Gastroesophageal sphincter (tissue), 4 donors: ENCODE measurements around the gene DIO3. TPM values are rescaled to one million over a fixed set of nuclear protein-coding genes. Genes with fewer than 3 reads are reported as not detected.

Experiments
- ATAC-seq: fragments of 150-250 bp; one replicate; pipeline ENCODE4 v1.9.1; 2016; ENCODE audit warnings: mild to moderate bottlenecking, moderate library complexity
- H3K27ac ChIP-seq, 4 donors: fragments of 200-600 bp; sonication (generic) in 3 of 4; 1 replicate in 3 of 4; 2 replicates in 1 of 4; pipeline ENCODE4 v1.5.1; 2016 to 2019
- H3K27me3 ChIP-seq: fragments of 200-600 bp; sonication (generic); one replicate; pipeline ENCODE4 v1.5.1; 2019
- H3K36me3 ChIP-seq, 2 donors: fragments of 200-600 bp; sonication (generic); one replicate each; pipeline ENCODE4 v1.5.1; 2019; ENCODE audit warnings: control low read depth in 1 of 2
- H3K4me1 ChIP-seq, 3 donors: fragments of 200-600 bp; sonication (generic); 1 replicate in 2 of 3; 2 replicates in 1 of 3; pipeline ENCODE4 v1.5.1; 2016 to 2019; ENCODE audit warnings: control low read depth in 2 of 3
- H3K4me3 ChIP-seq, 2 donors: fragments of 200-600 bp; sonication (generic); one replicate each; pipeline ENCODE4 v1.5.1; 2019; ENCODE audit warnings: mild to moderate bottlenecking in 1 of 2, moderate library complexity in 1 of 2
- H3K9me3 ChIP-seq, 3 donors: fragments of 200-600 bp; sonication (generic); one replicate each; pipeline ENCODE4 v1.5.1; 2017 to 2019; ENCODE audit warnings: control low read depth in 2 of 3
- CTCF ChIP-seq, 4 experiments: fragments of 200-600 bp in 2 of 4; fragments of 450-650 bp in 2 of 4; sonication (generic) in 1 of 4; IDR thresholded peaks; one replicate each; pipeline ENCODE4 v1.5.1; 2017 to 2019; ENCODE audit warnings: antibody characterized with exemption in 4 of 4, mild to moderate bottlenecking in 2 of 4, moderate library complexity in 2 of 4
- EP300 ChIP-seq: sonication (generic); formaldehyde crosslinking; IDR thresholded peaks from one replicate; pipeline ENCODE4 v1.6.1; 2017; ENCODE audit warnings: antibody characterized with exemption, mild to moderate bottlenecking
- POLR2A ChIP-seq, 2 donors: fragments of 450-650 bp; IDR thresholded peaks; one replicate each; pipeline ENCODE4 v1.6.1; 2017; ENCODE audit warnings: antibody characterized with exemption in 2 of 2, mild to moderate bottlenecking in 2 of 2, moderate library complexity in 1 of 2
- POLR2AphosphoS5 ChIP-seq: sonication (generic); formaldehyde crosslinking; IDR thresholded peaks from one replicate; pipeline ENCODE4 v1.6.1; 2017; ENCODE audit warnings: antibody characterized with exemption
- WGBS, 2 donors: methylation state at CpG; one replicate each; pipeline ENCODE4 v1.1.5; 2018; ENCODE audit warnings: low coverage in 1 of 2; 5-methylcytosine and 5-hydroxymethylcytosine counted together
- total RNA-seq, 4 donors: library from RNA; depleted of rRNA; stranded (reverse); fragments of >200 nt; gene quantifications; one replicate each; pipeline ENCODE4 v1.1.0, GENCODE V29; 2016

Gene DIO3
- total RNA-seq, 4 donors from 2014 or later: 0.52 to 2.6 (median 1.2) TPM

- TF ChIP-seq POLR2AphosphoS5 (no peak), POLR2A (IDR thresholded peaks at IDR 0.05) (no peak), CTCF (IDR thresholded peaks at IDR 0.05) (no peak), EP300 (no peak)
- Histone ChIP-seq H3K36me3 (no peaks in the 10 kb centered on the region), H3K9me3 (no peaks in the 10 kb centered on the region), H3K27me3 (peaks cover 34% of the 10 kb centered on the region), H3K4me3 (no peak overlapping the region), H3K4me1 (no peaks in the 10 kb centered on the region), H3K27ac (no peak overlapping the region)
- 94 to 100% methylated on average over 3 to 6 of the region's 8 CpGs for WGBS, 2 donors
- no peak for ATAC-seq
Observed at GRCh38 chr14:101573289-101573688, 12.0 kb downstream of the DIO3 start.

GRCh38 chr14:101575581-101575980 is 14.3 kb downstream of the DIO3 start:
- peaks cover 39% of the 10 kb centered on the region for H3K27me3 ChIP-seq
- no peak overlapping the region for H3K4me3 ChIP-seq
- 57 to 69% methylated on average over 3 of the region's 4 CpGs for WGBS, 2 donors
- H3K27ac ChIP-seq: no peak overlapping the region
- no peaks in the 10 kb centered on the region for H3K4me1 ChIP-seq
- TF ChIP-seq EP300: no peak
- ATAC-seq: no peak
- no peaks in the 10 kb centered on the region for H3K36me3 ChIP-seq
- H3K9me3 ChIP-seq: no peaks in the 10 kb centered on the region

- no peaks in the 10 kb centered on the region for H3K9me3 ChIP-seq
- H3K4me3 ChIP-seq: no peak overlapping the region
- WGBS, 2 donors: 97% methylated on average over 8 of the region's 10 CpGs; no CpG with 5 or more reads in 1 of the 2 donors
- H3K4me1 ChIP-seq: no peaks in the 10 kb centered on the region
- H3K36me3 ChIP-seq: no peaks in the 10 kb centered on the region
- H3K27me3 ChIP-seq: peaks cover 35% of the 10 kb centered on the region
- no peak for ATAC-seq
- no peak overlapping the region for H3K27ac ChIP-seq
- TF ChIP-seq POLR2AphosphoS5 (no peak), EP300 (no peak), POLR2A (IDR thresholded peaks at IDR 0.05) (no peak), CTCF (IDR thresholded peaks at IDR 0.05) (no peak)
Observed at GRCh38 chr14:101577221-101577909, 16.1 kb downstream of the DIO3 start.

GRCh38 chr14:101578489-101578888 is 17.2 kb downstream of the DIO3 start:
- H3K4me1 ChIP-seq: no peaks in the 10 kb centered on the region
- no peak overlapping the region for H3K4me3 ChIP-seq

GRCh38 chr14:101579372-101580080 is 18.2 kb downstream of the DIO3 start:
- Histone ChIP-seq H3K27ac (no peak overlapping the region), H3K4me1 (no peaks in the 10 kb centered on the region), H3K9me3 (no peaks in the 10 kb centered on the region), H3K27me3 (peaks cover 36% of the 10 kb centered on the region), H3K36me3 (no peaks in the 10 kb centered on the region), H3K4me3 (no peak overlapping the region)
- whole genome bisulfite sequencing, 2 donors: 87% methylated on average over 3 of the region's 11 CpGs; no CpG with 5 or more reads in 1 of the 2 donors
- no peak for TF ChIP-seq EP300
- no peak for TF ChIP-seq POLR2AphosphoS5
- TF ChIP-seq CTCF (IDR thresholded peaks at IDR 0.05): no peak
- TF ChIP-seq POLR2A (IDR thresholded peaks at IDR 0.05): no peak
- ATAC-seq: no peak

More at GRCh38 chr14:101578489-101578888, 17.2 kb downstream of the DIO3 start:
- ATAC-seq: no peak
- H3K9me3 ChIP-seq: no peaks in the 10 kb centered on the region
- WGBS, 2 donors: 66 to 80% methylated on average over 3 to 7 of the region's 8 CpGs
- H3K36me3 ChIP-seq: no peaks in the 10 kb centered on the region
- H3K27ac ChIP-seq: no peak overlapping the region
- peaks cover 38% of the 10 kb centered on the region for H3K27me3 ChIP-seq
- TF ChIP-seq EP300: no peak
- no peak for TF ChIP-seq POLR2AphosphoS5
- no peak for TF ChIP-seq POLR2A (IDR thresholded peaks at IDR 0.05)
- TF ChIP-seq CTCF (IDR thresholded peaks at IDR 0.05): no peak
